ENCODE measurements around the gene FRK.
"Not testable (repeated sequence)": the region's sequence is repeated elsewhere in the genome, so short reads cannot be mapped to it uniquely, and the experiment has no call there.

Gene FRK

DNA sequence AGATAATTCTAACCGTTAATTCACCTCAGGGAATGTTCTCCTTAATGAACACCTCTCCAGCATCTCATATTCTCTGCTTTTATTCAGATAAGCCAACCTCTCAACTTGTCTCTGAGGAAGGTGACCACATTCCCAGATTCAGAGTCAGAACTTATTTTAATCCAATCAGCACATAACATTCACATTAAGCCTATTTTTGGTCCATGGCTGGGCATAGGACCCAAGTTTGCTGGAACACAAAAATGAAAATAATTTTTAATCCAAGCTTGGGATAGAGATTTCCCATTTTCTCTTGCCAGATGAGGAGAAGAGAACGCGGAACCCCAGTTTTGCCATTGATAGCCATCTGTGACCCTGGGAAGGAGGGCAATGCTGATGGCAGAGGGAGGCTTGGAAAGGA is 126.5 kb downstream of the FRK start:
- DNase-seq: no peak

DNA sequence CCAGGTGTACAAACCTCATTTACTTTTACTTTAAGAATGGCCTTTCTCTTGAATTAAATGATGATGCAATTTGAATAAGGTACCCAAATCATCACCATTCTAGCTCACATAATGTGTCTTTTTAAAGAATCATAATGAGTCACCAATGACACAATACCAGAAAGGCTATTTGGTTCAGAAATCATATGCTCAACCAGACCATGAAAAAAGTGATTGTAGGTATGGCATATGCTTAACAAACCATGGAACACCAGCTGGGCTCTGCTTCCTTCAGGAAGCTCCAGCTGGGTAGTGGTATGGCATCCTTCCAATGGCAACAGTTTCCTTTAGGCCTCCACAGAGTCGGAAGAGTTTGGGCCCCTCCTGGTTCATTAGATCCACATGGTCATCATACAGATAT is 128.2 kb downstream of the FRK start:
- peak; percentile 65 to 83 for DNase-seq

DNA sequence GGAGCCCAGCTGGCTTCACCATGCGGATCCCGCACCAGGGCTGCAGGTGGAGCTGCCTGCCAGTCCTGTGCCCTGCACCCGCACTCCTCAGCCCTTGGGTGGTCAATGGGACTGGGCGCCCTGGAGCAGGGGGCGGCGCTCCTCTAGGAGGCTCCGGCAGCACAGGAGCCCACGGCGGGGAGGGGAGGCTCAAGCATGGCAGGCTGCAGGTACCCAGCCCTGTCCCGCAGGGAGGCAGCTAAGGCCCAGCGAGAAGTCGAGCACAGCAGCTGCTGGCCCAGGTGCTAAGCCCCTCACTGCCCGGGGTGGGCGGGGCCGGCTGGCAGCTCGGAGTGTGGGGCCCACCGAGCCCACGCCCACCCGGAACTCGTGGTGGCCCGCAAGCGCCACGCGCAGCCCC is 132.7 kb downstream of the FRK start:
- DNase-seq: not testable (repeated sequence)

DNA sequence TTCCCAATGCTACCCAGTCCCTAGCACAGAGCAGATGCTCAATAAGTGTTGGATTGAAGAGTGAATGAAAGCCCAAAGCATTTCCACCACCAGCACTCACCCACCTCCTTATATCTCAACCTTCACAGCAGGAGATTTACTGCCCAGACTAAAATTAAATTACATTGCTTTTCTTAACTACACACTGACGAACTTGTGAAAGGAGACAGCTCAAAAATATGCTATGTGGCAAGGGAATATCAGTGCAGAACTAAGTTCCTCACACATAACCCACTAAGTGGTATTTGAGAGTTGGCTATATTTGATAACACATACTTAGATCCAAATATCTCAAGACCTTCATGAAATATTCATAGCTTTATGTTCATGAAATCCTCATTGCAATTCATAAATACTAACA is 137.7 kb downstream of the FRK start:
- DNase-seq: no peak

DNA sequence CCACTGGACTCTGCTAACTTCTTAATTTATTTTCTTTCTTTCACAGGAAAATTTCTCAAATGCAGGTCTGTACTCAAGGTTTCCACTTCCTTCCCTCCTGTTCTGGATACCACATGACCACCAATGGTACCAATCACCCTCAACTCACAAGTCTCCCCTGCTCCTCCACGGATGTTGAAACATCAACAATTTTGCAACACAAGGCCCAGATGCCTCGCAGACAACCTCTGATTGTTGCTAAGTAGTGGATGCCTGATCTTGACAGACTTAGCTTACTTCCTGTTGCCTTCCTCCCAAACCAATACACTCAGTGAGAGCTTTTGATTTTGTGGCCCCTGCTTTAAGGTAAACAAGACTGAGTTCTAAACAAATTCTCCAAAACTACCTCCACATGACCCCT is 146.6 kb downstream of the FRK start:
- DNase-seq: no peak

DNA sequence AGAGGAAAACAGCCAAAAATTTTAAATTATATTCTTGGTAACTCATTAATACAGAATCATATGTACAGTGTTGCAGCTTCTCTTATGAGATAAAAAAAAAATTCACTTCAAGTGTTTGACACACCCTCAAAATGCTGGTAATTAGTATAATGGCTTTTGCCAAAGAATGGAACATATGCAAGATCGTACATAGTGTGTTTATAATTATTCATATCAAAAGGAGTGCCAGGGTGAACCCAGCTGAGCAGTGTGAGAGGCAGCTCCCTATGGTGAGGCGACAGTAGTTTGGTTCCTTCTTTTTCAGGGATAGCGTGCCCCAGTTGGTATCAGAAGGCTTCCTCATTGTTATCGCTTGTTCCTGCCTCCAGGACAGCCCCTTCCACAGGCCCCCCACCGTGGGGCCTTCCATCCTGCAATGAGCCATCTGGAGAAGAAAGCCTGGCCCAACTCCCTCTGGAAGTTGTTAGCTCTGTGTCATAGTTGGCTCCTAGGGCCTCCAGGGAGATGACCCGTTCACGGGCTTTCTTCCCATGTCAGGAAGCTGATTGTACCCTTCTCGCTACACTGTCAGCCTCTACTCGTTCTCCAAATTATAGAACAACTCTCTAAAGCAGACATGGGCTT is 150.7 kb downstream of the FRK start:
- DNase-seq: no peak

DNA sequence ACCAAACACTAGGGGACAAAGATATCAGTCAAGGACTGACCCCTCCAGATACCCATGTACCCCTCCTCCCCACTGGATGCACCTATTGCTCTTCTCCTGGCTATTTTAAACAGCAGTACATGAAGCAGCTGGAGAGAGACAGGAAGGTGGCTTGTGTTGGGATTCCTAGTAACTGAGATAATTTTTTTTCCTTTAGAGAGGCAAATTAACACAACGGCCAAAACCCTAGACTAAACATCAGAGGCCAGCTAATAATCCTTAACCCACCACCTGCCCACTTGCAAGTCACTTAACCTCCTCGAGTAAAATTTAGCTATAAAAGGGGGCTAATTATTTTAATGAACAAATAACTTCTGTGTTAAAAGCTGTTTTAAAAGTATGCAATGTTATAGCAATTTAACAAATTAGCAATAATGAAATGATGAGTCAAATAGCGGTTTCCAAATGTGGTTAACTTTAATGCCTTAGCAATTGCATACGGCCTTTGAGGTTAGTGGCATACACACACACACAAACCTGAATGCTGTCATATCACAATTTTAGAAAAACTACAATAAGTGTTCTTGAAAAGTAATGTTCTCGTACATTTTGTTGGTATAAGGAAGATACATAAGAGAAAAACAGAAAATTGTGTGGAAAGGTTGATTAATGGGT is 151.7 kb downstream of the FRK start:
- no peak for DNase-seq

DNA sequence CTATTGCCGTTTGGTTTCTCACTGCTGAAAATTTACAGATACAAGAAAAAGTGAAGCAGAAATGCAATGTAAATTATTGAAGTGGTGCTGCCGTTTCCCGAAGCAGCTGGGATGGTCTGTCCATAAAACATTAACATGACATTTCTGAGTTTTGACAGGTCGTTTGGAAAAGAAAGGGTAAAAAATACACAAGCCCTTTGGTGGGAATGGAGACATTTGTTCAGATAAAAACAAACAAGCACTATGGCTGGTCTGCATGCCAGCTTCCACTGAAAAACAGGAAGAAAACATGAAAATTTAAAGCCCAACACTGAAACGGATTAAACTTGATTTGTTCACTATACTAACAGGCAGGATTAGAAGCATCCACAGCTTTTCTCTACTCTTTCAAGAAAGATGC is 155.2 kb downstream of the FRK start:
- DNase-seq: no peak

DNA sequence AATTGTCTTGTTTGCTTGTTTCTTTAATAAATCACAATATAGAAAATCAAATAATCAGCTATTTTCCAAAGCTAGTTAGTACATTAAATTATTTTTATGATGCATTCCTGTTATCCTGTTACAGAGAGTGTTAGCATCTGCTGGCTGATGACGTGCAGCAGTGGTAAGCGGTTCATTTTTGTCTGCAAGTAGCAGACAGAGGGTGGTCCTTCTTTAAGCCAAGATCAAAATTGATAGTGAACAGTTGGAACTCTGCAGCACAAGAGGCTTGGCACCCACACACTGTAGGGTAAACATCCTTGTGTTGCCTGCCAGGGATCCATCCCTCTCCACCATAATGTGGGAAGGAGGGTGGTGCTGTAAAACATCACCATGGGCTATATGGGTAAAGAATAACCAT is 158.3 kb downstream of the FRK start:
- DNase-seq: no peak

DNA sequence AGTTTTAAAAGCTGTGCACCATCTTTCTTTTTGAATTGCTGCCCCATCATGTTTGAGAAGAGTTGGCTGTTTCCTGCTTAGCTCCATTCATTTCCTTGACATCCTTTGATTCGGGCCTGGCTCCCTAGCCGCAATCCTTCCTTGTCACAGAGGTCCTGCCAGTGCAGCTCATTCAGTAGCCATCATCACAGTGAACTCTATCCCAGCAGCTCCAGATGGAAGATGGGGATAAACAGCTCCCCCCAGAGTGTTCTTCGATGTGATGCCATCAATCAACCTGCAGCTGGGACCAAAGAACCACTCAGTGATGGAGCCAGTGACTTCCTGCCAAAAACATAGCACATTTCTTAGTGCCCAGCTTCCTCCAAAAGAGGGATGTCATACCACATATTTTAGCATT is 158.8 kb downstream of the FRK start:
- no peak for DNase-seq

DNA sequence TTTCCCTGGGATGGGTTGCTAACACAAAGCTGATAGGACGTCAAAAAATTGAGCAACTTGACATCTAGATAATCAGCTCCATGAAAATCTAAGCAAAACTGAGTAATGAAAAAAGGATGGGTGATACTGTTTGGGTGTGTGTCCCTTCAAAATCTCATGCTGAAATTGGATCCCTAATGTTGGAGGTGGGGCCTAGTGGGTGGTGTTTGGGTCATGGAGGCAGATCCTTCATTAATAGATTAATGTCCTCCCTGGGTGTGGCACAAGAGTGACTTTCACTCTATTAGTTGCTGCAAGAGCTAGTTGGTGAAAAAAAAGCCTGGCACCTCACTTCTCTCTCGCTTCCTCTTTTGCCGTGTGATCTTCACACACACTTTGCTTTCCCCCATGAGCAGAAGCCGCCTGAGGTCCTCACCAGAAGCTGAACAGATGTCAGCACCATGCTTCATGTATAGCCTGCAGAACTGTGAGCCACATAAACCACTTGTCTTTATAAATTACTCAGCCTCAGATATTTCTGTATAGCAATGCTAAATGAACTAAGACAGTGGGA is 160.9 kb downstream of the FRK start:
- DNase-seq: no peak

DNA sequence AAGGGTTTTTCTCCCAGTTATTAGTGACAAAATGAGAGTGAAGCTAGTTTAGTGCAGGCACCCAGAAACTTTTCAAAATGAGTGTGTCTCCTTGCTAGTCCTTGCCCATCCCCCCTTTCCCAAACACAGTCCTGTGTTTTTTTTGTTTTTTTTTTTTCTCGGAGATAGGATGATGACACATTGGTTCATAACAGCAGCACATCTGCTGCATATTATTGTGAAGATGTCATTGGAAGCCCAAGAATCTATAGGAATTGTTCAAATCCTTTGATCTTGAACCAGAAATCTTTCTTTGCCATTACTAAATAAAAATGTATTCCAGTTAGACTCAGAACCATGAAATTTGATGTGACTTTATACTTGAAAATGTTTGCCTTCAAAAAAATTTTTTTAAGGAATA is 162.4 kb downstream of the FRK start:
- no peak for DNase-seq

DNA sequence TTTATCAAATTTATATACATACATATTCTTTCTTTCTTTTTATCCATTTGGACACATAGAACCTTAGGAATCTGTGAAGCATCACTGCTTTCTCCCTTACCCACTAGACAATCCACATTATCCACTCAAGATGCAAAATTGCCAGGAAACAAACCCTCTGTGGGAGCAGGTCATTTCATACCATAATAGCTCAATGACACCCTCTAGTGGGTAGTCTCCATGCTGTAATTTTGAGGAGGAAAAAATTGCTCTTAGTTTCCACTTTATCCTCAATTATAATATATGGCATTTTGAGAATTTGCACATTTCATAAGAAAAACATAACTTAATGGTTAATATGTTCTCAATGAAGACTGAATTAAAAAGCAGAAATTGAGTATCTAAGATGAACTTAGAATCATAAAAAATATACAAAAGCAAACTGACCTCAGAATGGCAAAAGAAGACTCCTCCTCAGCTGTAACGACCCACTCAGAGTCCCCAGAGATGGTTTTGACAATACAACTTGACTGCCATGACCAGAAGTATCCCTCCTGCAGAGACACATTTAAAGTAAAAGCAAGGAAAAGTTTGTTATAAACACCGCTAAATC is 164.1 kb downstream of the FRK start:
- DNase-seq: peak; percentile 23 to 25

DNA sequence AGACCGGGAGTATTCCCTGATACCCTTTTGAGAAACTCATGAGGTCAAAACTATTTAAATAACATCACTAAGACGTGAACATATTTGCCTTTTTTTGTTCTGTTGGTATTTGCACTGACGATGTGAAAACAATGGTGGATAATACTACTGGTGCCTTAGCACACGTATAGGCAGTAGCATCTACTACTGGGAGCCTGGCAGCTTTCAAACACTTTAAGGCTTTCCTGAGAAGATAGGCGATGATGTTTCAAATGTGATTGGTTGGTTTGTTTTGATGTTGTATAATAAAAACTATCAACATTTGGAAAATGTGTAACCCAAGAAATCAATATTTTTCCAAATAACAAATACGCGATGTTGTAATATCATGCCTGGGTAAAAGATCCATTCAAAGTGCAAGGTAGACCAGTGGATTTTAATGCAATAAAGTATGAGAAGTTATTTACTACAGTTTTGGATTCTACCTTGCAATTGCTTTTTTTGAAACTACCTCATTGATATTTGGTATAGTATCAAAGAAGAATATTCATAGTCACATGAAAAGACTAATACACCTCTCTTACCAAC is 166.2 kb downstream of the FRK start:
- DNase-seq: no peak

DNA sequence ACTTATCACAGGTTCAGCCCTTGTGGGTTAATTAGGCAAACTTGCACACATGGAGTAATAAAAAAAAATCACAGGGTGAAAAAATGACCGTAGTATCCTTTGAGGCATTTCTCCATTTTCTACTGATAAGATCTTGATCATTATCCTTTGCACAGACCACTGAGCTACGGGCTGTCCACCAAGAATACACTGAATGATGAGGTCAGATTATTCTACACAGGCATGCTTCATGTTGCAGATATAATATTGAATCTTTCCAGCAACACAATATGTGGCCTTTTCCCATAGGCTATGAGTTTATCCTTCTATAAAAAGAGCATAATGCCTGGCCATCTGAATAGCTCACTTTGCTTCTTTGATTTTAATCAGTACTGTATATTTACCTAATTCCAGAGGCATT is 168.9 kb downstream of the FRK start:
- no peak for DNase-seq

DNA sequence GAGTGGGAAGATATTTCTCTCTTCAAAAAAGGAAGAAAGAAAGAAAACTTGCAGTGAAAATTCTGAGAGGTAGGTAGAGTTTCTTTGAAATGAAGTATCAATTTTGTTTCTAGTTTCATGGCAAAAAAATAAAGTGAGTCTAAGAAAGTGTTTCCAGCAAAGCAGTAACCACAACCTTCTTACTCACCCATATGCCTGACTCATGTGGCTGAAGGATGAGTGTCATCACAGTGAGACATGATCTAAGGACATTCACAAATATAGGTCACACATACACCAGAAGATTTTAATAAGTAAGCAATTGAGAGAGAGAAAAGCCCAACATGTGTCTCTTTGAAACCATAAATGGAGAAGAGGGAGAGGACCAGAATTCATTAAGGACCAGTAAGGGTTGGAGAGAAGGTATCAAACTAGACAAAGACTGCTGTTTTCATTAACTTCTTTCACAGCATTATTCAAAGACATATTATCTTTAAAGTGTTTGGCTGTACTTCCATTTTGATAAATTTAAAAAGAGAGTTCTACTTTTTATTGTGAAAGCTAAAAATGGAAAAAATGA is 169.5 kb downstream of the FRK start:
- DNase-seq: no peak

DNA sequence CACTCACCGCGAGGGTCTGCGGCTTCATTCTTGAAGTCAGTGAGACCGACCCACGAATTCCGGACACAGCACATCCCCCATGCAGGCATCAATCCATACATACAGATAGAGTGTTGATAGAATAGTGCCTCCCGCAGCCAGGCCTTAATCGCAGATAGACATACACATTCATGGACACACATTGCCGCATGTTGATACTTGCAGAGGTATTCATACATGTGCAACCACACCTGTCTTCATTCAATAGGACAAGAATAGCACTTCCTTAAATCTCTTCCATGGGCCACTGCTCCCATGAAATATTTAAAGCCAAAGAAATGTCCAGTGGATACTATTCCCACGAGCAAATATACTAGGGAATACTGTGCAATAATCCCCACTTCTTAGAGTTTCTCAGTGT is 170.5 kb downstream of the FRK start:
- DNase-seq: no peak

DNA sequence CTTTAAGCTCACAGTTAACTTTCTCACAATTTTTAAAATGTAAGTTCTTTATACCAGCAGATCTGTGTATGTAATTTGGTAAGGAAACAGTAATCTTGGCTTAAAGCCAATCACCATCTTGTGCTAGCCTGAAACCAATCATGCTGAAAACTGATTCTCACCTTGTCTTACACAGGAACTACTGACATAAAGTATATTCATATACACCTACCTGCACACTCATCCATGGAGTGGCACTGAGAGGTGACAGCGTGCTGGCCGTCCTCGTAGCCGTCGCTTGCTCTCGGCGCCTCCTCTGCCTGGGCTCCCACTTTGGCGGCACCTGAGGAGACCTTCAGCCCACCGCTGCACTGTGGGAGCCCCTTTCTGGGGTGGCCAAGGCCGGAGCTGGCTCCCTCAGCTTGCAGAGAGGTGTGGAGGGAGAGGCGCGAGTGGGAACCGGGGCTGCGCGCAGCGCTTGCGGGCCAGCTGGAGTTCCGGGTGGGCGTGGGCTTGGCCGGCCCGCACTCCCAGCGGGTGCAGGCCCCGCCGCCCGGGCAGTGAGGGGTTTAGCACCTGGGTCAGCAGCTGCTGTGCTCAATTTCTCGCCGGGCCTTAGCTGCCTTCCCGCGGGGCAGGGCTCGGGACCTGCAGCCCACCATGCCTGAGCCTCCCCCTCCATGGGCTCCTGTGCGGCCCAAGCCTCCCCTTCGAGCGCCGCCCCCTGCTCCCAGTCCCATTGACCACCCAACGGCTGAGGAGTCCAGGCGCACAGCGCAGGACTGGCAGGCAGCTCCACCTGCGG is 171.8 kb downstream of the FRK start:
- DNase-seq: not testable (repeated sequence)

DNA sequence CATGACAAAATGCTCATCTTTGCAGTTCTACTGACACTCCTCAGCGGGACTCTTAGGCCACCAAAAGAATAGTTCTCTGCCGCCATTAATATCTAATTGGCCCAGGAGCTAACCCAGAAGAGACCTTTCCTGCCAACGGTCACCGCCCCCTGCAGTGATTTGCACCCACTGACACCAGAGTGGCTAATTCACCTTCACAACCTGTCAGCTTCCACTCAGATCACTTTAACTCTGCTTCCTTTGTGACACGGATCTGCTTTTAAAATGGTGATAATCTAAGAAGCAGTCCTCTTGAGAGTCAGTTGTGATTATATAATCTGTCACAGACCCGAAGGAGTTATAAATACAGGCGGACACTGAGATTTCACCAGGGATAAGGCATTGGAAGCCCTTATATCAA is 172.8 kb downstream of the FRK start:
- no peak for DNase-seq

DNA sequence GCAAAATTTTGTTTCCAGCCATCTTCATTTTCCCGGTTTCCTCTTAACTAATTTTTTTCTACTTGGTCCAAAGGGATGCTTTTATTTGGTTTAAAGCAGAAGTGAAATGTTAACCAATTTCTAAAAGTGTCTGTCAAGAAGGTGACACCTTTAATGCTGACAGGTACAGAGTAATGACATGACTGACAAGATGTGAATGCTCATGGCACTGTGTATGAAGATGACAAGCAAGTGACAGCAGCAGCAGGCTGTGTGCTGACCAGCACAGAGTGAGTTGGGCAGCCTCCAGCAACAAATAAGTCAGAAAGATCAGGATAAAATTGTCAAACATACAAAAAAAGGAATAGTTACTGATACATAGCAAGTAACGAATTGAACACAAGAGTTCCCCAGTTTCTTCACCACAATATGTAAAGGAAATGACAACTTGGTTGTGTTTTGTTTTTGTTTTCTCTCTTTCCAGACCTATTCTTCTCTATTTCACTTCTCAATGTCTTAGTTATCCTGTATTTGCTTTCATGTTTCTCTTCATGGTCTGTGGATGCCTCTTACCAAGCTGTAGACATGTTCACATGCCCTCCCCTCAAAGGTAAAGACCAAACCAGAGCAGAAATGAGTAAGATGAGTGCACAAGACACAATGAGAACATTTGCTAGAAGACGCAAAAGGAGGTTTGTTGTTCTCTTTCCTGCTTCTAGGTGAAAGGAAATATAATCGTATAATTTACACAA is 174.9 kb downstream of the FRK start:
- DNase-seq: no peak

DNA sequence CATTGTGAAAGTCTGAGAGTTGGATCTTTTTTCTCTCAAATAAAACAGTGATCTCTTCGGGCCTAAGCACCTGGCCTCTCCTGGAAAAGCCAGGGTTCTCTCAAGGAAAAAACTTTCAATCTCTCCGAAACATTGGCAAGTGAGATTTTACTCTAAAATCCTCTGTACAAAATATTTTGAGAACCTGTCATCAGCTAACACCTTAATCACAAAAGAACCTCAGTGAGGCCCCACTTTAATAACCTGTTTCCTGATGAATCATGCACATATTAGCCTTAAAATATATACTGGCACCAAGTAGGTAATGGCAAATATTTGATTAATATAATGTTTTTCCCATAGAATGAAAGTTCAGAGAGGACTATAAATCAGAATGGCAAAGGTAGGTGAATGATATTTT is 177.9 kb downstream of the FRK start:
- no peak for DNase-seq

DNA sequence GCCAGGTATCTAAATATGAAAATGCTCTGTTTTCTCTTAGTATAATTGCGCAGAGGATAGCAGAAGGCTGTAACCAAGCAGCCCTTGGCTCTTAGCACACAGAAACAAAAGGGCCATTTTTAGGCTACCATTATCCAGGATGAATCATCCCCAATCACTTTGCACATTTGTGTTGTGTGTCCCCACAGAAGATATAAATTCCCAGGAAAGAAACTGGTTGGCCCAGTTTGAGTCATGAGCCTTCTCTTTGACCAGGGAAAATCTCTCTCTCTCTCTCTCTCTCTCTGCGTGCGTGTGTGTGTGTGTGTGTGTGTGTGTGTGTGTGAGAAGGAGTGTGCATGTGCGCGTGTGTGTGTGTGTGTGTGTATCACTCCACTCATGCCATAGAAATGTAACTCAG is 178.5 kb downstream of the FRK start:
- no peak for DNase-seq

All from NCI-H2081 (cell line).